Cardiac septum (tissue), 1 donor: Measurements from ENCODE around the gene SH3BP1. TPM values are rescaled to one million over a fixed set of nuclear protein-coding genes. Genes with fewer than 3 reads are reported as not detected.
"Not testable (repeated sequence)": the region's sequence is repeated elsewhere in the genome, so short reads cannot be mapped to it uniquely, and the experiment has no call there.

Experiments
- DNase-seq: peaks from one replicate; pipeline ENCODE4 v3.0.0-alpha.2; 2020; ENCODE audit warnings: low spot score
- intact Hi-C: fragments of 100-400 bp; cut with DNase I; formaldehyde crosslinking; loops from one replicate; pipeline ENCODE4 v1.14.0; 2022
- total RNA-seq: library from RNA; stranded (reverse); fragmentation: NEBNext Ultra II Directional; extraction: Animal tissue kit (Norgen Biotek cat#: 25700); gene quantifications from one replicate; pipeline ENCODE4 v1.2.1, GENCODE V29; 2021
- donor health status: DM: no; HTN: no; CAD: no.

The SH3BP1 gene
- total RNA-seq, 1 donor from 2014 or later: 2.3 TPM

- intact Hi-C loops: no loop called here
- no peak for DNase-seq
Measured at GRCh38 chr22:37654563-37655251, 15.2 kb downstream of the SH3BP1 start.

GRCh38 chr22:37655252-37655563 is 15.7 kb downstream of the SH3BP1 start:
- intact Hi-C loops: no loop called here
- no peak for DNase-seq

GRCh38 chr22:37656583-37656982 is 17.1 kb downstream of the SH3BP1 start:
- DNase-seq, intact Hi-C loops: not testable (repeated sequence)

GRCh38 chr22:37657590-37658132 is 18.2 kb downstream of the SH3BP1 start:
- no peak for DNase-seq
- intact Hi-C loops: no loop called here

DNA sequence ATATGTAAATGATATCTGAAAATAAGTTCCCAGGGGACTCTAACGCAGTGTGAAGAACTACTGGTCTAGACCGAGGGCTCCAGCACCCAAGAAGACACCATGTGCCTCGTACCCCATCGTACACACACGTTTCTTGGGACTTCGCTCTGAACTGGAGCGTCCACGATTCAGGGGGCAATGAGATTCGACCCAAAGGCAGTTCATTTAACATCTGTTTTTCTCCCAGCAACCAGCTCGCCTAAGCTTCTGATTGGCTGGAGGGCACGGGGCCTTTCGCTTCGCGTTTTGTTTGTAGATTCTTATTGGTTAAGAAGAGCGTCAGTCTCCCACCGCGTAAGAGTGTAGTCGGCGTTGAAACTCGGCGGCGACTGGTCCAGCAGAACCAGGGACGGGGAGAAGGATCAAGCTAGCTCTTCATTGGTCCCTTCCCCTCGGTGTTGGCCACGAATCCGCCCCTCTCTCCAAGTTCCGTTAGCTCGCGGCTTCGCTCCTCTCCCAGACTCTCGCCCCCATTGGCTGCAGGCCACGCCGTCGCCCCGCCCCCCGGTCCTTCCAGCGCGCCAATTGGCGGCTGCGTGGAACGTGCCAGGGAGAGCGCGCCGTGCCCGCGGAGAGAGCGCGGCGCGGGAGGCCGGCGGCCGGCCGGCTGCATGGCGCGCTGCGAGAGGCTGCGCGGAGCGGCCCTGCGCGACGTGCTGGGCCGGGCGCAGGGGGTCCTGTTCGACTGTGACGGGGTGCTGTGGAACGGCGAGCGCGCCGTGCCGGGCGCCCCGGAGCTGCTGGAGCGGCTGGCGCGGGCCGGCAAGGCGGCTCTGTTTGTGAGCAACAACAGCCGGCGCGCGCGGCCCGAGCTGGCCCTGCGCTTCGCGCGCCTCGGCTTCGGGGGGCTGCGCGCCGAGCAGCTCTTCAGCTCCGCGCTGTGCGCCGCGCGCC is 18.9 kb downstream of the SH3BP1 start, which contains the start of gene PDXP:
PDXP (plus strand) TSS at position 591 of the 933 bp plus-strand sequence; CDS start at position 651, 60 bp downstream.
- peak; percentile 99 for DNase-seq

DNA sequence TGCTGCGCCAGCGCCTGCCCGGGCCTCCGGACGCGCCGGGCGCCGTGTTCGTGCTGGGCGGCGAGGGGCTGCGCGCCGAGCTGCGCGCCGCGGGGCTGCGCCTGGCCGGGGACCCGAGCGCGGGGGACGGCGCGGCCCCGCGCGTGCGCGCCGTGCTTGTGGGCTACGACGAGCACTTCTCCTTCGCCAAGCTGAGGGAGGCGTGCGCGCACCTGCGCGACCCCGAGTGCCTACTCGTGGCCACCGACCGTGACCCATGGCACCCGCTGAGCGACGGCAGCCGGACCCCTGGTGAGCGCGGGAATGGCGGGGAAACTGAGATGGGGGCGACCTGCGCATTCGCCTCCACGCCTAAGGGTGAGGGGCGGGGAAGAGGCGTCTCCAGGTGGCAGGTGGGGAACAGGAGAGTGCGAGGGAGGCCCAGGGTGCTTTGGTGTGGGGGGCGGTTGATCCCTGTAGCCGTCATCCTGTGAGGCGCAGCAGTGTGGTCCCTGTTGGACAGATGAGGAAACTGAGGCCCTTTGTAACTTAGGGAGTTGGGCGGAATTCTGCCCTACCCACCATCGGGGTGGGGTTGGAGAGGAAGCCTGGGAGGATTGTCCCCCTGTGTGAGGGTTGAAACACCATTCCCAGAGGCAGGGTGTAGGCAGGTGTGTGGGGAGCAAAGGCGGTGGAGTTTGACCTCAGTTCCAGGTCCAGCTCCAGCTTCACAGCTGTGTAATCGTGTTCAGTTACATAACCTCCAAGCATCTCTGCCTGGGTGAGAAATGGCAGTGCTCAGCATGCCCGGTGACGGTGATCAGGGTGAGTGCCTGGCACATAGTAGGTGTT is 19.8 kb downstream of the SH3BP1 start:
- intact Hi-C loops: no loop called here
- no peak for DNase-seq

More for the DNA sequence above, 18.9 kb downstream of the SH3BP1 start, which contains the start of gene PDXP:
- intact Hi-C loops: no loop called here

- intact Hi-C loops: loop anchor here (2.0 kb wide), 1 partner anchor 15 kb away; the partner anchor contains the start of gene LGALS1
- no peak for DNase-seq
Measured at GRCh38 chr22:37659897-37660708, 20.6 kb downstream of the SH3BP1 start.

- no peak for DNase-seq
- intact Hi-C loops: loop anchor here (2.0 kb wide), 1 partner anchor 14 kb away; the partner anchor contains the start of gene LGALS1
Measured at GRCh38 chr22:37660709-37661045, 21.2 kb downstream of the SH3BP1 start.

DNA sequence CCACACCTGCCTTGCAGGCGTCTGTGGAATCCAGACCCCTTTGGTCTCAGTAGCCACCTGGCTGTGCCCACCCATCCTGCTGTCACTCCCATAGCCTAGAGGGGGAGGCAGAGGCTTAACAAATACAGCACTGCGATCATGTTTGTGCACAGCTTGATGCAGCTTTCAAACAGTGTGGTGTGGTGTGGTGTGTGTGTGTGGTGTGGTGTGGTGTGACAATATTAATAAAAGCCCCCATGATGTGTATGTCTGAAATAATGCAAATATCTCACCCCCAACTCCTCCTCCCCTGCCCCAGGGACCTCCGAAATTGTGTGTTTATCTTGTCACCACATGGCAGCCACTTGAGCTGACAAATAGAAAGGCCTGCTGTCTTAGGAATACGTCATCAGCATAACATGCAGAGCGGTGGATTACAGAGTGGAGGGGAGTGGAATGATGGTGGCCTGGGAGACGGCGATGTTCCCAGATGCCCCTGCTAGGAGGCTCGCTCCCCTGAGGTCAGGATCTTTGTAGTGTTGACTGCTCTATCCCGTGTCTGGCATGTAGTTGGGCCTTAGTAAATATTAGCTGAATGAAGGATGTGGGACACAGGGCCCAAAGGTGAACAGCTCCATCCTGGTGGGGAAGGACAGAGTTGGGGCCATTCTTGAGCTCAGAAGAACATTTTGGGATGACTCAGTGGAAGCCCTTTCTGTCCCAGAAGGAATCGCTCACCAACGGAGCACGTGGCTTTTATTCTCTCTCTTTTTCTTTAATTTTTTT is 21.9 kb downstream of the SH3BP1 start:
- no peak for DNase-seq
- intact Hi-C loops: loop anchor here (2.0 kb wide), 1 partner anchor 13 kb away; the partner anchor contains the start of gene LGALS1

- intact Hi-C loops: no loop called here
- no peak for DNase-seq
Measured at GRCh38 chr22:37662039-37662438, 22.6 kb downstream of the SH3BP1 start.

DNA sequence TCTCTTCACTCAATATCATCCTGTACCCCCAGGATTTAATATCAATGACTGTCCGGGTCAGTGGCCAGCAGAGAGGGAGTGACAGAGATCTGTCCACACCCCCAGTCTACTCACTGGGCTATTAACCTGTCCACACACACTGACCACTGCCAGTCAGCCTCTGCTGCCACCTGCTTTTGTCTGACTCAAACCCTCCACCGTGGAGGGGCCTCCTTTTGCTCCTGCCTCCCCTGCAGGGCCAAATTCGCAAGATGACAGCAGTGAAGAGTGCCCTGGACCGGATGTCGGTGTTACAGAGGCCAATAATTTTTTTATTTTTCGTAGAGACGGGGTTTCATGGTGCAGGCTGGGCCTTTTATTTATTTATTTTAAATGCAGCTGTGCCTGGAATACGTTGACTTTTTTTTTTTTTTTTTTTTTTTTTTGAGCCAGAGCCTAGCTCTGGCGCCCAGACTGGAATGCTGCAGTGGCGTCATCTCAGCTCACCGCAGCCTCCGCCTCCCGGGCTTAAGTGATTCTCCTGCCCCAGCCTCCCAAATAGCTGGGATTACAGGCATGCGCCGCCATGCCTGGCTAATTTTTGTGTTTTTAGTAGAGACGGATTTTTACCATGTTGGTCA is 24.2 kb downstream of the SH3BP1 start:
- intact Hi-C loops: no loop called here
- DNase-seq: no peak

DNA sequence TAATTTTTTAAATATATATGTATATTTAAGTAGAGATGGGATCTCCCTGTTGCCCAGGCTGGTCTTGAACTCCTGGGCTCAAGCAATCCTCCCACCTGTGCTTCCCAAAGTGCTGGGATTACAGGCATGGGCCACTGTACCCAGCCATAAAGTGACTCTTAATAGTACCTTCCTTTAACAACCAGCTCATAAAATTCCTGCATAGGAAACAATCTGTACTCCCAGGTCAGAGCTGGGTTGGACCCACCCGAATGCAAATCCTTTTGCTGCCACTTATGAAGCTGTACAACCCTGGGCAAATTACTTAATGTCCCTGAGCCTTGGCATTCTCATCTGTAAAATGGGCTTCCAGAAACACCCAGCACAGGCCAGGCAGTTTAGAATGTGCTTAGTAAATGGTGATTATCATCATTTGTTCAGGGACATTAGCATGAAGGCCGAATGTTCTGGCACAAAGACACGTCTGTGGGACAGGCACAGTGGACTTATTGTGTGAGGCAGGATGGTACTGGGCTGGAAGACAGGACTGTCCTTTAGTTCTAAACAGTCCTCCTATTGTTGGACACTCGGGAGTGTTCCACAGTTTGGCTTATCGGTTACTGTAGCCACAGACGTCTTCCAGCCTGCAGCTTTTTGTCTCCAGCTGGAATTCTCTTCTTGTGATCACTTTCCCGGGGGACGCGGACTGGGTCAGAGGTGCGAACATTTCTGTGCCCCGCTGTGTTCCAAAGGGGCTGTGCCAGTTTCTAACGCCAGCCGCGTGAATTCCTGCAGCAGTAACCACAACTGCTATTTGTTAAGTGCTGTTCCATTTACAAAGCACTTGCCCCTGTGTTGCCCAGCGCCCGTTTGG is 25.0 kb downstream of the SH3BP1 start:
- no peak for DNase-seq
- intact Hi-C loops: no loop called here

GRCh38 chr22:37665487-37665886 is 26.0 kb downstream of the SH3BP1 start:
- intact Hi-C loops: no loop called here
- no peak for DNase-seq

DNA sequence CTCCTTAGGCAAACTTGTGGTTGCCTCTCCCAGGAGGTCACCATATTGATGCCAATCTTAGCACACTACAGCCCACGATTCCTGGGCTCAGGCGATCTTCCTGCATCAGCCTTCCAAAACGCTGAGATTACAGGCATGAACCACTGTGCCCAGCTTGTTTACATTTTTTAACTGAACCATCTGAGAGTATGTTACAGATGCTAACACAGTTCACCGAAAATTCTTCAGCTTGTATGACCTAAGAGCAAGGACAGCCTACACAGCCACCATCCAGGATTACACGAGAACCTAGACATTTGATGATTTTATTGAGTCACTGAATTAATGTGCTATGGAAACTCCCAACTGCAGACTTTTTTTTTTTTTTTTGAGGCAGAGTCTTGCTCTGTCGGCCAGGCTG is 30.1 kb downstream of the SH3BP1 start:
- no peak for DNase-seq
- intact Hi-C loops: no loop called here

DNA sequence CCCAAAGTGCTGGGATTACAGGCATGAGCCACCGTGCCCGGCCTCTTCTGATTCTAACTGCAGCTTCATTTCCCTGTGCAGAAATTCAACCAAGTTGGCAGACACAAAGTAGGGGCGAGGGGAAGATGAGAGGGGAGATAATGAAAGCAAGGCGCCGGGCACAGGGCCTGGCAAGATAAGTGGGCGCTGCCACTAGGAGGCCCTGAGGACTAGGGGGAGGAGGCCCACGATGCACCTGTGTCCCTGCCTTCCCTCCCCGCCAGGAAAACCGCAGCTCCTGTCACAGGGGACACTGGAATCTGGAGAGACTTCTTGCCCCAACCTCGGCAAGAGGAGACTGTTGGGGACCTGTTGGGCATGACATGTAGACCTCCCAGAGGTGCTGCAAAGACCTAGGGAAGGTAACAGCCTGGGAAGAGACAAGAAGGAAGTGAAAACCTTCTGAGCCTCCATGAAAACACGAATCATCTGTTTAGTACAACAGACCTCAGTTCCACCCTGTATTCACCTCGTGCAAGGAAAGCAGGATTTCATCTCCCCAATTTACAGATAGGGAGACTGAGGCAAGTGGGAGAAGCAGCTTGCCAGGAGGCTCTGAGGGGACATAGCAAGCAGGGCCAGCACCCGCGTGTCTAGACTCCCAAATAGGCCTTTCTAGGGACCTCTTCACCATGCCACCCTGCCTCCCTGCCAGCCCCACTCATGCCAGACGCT is 32.9 kb downstream of the SH3BP1 start:
- DNase-seq: no peak
- intact Hi-C loops: no loop called here

DNA sequence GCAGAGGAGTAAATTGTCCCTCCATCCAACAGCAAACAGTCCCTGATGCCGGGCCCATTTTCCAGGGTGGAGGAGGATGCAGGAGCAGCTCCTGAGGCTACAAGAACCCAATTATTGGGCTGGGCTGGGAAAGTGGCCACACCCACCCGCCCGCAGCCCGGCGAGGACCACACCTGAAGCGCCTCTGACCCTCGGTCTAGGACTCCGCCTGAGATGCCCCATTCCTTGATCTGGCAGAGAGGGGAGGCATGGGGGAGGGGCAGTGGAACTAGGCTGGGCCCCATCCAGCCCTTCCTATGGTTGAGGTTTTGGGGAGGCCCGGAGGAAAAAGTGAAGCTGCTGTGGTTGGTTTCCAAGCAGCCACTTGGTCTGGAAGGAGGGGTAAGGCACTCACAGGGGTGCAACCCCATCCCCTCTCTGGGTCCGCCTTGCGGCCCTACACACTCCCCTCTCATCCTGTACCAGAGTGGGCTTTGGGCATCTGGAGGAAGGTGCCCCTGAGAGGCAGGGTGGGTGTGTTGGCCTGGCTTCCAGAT is 33.5 kb downstream of the SH3BP1 start:
- no peak for DNase-seq
- intact Hi-C loops: no loop called here
